HG03060 (cell line): Measurements from ENCODE around the gene ATXN10.

ENCODE experiments used
- ATAC-seq: cut with Tn5 transposase; IDR thresholded peaks from one replicate; pipeline ENCODE4 v1.9.1; 2021; ENCODE audit warnings: low read depth, moderate number of reproducible peaks; ENCODE audit not compliant: unreplicated experiment

Gene ATXN10

DNA sequence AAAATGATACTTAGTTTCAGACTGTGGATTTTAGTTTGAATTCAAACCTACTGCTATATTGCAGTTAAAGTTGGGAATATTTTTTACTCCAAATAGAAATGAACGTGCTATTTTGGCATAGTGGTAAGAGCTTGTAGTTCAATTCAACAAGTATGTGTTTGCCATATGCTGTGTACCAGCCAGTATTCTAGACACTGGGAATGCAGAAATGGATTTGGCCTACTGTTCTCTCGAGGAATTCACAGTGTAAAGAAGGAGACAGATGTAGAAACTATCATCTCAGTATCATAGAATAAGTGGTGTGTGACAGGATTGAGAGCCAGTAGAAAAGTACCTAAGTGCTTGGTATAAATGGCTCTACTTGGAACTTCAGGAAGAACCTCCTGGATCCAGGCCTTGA is 80.4 kb downstream of the ATXN10 start:
- ATAC-seq, result no peak

DNA sequence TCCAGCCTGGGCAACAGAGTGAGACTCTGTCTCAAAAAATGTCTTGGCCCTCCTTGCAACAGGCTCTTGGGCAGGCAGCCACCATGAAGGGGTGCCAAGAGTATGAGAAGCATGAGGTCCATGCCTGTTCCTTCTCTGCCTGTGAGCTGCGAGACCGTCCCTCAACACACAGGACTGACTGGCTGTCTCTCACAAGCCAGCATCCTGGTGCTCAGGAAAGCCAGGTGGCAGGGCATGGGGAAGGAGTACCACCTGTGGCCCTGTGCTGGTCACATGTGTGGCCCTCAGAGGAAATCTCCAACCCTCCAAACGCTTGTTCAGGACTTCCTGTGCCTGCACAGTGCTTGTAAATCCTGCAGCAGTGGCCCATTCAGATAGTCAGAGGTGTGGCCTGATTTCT is 83.2 kb downstream of the ATXN10 start:
- no peak for ATAC-seq

DNA sequence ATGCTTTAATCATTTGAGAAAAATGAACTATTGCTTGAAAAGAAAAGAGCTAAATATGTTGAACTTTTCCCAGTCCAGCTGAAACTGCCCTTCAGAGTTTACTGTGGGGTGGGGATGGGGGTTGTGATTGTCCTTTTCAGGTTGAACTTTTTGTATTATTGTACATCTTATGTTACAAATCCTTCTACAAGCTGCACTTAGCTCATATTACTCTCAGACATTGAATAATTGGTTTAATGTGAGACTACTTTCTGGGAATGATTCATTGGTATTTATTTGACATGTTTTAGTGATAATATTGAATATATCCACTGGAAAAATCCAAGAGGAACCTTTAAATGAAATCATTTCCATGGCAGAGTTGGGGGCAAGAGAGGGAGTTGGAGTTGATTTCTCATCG is 84.9 kb downstream of the ATXN10 start:
- no peak for ATAC-seq

DNA sequence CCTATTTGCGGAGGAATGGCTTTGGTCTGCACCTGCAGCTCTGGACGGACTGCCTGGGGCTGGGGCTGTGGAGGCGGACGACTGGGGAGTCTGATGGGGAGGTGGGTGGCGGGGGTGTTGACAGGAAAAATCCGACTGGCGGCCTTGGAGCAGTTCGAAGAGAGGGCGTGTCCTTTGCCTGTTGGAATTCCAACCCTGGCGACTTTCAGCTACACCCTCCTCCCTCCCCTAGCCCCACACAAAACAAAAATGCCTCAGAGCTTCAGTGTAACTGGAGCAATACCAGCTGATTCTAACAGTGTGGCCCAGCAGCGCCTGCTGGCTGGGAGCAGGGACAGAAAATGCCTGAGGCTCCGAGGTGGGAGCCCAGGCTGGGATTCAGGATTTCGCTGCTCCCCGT is 85.4 kb downstream of the ATXN10 start:
- no peak for ATAC-seq

DNA sequence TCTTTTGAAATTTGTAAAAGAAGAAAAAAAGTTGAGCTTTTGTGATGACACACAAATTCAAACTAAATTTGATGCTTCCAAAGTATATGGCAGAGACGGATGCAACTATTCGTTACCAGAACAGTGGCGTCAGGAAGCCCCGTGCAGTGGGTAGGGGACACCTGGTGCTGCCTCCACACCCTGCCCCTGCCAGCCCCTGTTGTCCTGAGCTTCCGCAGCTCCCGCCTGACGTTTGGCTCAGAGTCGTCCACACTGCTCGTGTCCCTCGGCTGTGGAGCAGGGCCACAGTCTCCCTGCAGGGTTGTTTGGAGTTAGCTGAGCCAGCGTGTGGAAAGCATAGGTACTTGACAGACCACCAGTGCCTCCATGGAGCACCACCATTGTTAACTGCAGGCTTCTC is 86.3 kb downstream of the ATXN10 start:
- ATAC-seq, result no peak

DNA sequence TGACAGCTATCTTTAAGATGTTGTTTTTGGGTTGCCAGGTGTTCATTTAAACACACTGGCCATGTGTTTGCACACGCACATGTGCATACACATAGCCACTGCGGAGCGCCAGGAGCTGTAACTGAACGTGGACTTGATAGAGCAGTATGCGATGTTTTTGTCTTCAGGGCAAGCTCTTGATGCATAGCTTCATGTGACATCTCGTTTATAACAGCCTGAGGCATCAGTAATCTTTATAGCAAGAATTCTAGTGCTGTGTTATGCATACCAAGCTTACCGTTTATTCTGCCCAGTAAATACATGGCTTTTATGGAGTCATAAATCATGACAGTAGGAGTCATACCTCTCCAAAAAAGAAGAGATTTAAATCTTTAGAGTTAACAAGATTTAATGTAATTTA is 87.0 kb downstream of the ATXN10 start:
- ATAC-seq, result no peak

DNA sequence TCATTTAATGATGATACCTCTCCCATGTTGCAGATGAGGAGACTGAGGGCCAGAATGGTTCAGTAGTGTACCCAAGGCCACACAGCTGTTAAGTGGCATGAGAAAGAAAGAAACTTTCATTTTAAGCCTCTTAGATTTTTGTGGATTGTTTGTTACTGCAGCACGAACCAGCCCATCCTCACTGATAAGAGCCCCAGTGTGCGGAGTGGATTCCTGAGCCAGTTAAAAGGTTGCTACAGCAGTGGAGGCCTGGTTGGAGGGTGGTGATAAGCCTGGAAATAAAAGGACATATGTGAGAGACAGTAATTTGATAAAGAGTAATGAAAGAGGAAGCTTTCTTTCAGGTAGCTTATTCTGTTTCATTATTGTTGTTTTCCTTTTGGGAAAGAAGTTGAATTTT is 89.0 kb downstream of the ATXN10 start:
- no peak for ATAC-seq

DNA sequence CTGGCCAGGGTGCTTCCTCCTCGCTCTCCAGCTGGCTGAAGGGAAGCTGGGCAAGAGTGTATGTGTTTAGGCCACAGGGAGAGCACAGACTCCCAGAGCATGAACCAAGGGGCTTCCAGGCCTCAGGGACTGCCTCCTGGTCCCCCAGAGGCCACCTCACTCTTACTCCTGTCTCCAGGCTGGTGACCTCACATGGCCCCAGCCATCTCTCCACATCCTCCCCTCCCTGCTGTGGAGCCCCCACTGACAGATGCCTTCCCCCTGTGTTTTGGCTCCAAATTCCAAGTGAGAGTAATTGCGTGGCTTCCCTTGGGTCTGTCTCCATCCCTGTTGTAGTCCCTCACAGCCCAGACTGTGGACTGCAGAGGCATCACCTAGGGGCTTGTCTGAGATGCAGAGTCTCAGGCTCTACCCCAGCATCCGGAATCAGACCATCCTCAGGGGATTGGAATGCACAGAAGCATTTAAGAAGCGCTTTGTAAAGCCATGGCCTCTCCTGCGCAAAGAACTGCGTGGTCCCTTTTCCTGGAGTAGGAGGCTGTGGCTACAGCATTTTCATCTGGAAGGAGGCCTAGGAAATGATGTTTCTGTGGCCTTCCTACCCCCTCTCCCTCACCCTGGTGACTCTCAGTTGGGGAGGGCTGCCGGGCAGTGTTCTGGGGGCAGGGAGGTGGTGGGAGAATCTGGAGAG is 91.1 kb downstream of the ATXN10 start:
- ATAC-seq, result no peak

DNA sequence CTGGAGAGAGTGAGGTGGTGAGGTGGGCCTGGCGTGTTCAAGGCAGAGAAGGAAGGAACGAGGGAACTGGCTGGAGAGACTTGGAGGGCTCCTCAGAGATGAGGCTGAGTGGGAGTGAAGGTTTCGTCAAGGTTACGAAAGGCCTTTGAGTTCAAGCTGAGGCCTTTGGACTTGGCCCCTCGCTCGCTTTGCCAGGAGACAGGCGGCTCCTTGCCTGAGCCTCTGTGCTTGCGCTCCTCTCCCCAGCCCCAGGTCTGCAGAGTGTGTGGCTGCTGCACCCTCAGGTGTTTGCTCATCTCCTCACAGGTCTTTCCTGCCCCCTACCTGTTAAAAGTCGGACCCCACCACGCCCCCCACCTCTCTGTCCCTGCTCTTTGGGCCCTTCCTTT is 91.6 kb downstream of the ATXN10 start:
- no peak for ATAC-seq

DNA sequence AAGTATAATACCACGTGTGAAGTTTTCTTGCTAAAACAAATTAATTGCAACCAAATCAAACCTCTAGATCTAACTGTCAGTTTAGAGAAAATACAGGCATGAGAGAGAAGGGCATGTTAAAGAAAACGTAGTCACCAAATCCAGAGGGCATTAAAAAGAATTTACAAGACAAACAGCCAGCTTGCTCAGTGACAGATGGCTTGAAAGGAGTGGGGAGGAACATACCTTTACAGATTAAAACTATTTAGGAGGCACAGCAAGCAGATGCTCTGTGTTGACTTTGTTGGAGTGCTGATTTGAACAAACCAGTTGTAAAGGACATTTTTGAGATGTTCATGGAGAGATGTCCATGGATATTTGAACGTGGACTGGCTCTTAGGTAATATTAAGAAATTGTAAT is 96.9 kb downstream of the ATXN10 start:
- ATAC-seq, result no peak

DNA sequence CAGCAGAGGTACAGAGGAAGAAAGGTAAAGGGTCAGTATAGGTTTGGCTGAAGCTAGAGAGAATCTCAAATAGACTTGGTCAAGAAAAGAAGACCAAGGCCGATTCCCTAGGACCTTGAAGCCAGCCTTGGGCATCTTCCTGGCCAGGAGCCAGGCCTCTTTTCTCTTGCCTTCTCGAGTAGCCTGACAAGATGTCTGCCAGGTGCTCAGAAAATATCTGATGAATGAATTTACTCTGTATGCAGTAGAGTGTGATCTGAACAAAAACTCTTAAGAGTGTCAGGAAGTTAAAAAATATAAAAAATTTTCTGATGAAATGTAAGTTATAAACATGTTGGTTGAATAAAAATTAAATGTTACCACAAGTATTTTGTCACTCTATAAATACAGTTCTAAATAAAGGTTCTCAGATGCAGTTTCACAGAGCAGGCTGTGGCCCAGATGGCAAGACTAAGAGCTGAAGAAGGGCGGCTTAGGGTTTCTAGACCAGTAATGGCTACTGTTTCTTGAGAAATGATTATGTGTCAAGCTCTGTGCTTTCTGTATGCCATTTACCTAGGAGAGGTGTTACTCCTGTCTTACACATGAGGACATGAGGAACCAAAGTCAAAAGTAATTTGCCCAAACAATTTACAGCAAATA is 98.1 kb downstream of the ATXN10 start:
- no peak for ATAC-seq

DNA sequence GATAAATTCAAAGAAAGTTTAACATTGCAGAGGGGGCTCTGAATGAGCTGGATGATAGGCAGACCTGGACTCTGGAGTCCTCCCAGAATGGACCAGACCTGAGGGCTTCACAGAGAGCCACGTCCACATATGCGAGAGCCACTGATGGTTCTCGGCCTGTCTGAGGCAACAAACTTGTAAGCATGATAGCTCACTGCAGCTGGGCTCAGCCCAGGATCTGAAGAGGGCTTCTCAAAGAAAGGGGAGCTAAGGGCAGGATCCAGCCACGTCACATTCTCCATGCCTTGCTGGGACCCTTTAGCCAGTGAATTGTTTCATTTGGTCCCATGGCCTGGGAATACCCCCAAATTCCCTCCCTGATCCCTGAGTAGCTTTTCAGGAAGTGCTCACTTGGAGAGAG is 98.9 kb downstream of the ATXN10 start:
- ATAC-seq, result no peak

DNA sequence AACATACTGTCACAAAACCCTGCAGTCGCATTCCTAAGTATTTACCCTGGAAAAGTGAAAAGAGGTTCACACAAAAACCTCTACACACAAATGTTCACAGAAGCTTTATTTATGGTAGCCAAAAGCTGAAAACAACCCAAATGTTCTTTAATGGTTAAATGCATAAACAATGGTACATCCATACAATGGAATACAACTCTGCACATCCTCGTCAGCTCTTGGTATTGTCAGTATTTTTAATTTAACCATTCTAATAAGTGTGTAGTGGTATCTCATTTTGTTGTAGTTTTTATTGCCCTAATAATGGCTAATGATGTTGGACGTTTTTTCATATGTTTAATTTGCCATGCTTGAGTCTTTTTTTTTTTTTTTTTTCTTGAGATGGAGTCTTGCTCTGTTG is 99.4 kb downstream of the ATXN10 start:
- no peak for ATAC-seq

DNA sequence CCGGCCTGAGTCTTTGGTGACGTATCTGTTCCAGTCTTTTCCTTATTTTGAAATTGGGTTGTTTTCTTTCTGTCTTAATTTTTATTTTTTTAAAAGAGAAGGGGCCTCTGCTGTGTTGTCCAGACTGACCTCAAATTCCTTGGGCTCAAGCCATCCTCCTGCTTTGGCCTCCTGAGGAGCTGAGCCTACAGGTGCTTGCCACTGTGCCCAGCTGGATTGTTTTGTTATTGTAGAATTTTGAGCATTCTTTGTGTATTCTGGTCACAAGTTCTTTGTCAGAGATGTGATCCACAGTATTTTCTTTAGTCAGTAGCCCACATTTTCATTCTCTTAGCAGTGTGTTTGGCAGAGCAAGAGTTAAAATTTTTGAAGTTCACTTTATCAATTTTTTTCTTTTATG is 100.1 kb downstream of the ATXN10 start:
- ATAC-seq, result no peak

DNA sequence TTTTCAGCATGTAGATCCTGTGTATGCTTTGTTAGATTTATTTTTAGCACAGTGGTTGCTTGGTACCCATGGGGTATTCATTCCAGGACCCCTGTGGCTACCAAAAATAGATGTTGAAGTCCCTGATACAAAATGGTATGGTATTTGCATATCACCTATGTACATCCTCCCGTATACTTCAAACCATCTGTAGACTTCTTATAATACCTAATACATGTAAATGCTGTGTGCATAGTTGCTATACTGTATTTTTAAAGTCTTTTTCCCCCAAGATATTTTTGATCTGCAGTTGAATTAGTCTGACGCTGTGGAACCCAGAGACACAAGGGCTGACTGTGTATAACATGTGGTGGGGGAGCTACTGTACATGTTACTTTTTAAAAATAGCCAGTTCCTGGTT is 101.1 kb downstream of the ATXN10 start:
- no peak for ATAC-seq

DNA sequence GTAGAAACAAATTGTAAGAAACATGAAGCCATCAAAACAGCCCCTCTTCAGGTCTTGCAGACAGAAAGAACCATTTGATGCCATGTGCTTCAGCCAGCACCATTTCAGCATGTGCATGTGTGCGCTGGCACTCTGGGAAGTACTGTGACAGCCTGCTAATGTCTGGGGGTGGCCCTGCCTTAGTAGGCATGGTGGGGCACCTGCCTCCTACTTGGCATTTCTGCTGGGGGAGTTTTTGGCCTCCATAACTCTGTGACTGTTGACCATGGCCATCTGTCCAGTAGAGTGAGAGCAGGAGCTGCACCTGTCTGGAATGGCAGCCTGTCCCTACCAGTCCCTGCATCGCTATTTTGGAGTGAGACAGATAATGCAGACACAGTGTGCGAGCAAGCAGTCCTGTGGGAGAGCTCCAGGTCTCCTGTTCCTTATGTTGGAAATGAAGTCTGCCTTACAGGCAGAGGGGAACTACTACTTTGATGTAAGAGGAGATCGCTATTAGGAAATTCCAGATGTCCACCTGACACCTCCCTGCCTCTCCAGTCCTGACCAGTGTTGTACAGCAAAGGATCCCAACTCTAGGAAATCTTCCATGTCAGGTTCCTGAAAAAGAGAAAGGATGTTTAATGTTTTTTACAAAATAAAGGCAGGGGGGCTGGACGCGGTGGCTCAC is 102.5 kb downstream of the ATXN10 start:
- no peak for ATAC-seq

DNA sequence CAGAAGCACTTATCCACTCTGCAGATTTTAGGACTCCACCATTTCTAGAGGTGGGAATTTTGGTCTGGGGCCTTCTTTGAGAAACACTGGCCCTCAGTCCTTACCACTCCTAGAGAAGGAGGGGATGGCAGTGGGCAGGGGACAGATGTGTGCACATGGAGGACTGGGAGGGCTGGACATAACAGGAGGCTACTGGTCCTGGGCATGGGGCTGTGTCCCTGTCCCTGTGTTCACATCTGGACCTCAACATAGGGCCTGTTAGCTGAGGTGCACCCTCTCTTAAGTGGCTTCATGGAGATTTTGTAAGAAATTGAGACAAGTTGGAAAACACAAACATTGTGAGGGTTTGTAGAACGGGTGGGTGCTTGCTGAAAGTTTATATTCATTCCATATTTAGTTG is 103.4 kb downstream of the ATXN10 start:
- ATAC-seq, result peak; percentile 4

DNA sequence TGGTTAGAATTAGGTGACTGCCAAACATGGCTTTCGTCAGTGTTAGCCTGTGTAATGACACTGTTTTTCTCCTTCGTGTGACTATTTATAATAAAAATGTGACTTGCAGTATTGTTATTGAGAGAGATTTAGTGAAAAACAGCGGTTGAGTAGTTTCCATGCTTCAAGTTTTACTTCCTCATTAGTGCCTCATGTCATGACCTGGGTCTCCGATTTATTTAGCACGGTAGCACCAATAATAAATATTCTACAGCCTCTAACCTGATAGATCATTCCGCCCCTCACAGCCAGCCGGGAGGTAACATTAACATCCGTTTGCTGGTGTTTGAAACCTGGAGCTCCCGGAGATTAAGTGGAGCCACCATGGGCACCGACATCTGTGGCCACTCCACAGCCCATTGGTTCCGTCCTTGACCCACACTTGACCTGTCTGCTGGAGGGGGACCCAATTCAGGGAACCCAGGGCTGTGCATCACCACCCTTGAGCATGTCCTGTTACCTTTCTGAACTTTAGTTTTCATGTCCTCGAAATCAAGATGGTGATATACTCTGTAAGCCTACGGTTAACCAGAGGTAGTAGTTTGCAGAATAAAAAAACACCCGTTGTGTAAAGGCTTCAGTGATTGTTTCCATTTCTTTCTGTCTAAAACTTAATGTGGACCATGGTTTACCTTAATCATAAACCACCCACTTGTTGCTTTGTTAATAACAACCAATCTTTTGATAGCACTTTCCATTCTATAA is 104.1 kb downstream of the ATXN10 start:
- ATAC-seq, result peak; percentile 83

DNA sequence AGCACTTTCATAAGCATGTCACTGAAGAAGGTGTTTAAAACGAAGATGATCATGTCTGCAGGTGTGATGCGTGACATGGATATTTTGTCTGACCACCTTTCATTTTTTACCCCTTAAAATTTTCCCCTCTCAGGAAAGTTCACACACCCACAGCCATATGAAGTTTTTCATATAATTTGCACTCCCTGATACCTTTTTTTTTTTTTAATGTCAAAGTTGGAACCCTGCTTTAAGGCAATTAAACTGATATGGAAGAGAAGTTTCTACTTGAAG is 104.6 kb downstream of the ATXN10 start:
- no peak for ATAC-seq

DNA sequence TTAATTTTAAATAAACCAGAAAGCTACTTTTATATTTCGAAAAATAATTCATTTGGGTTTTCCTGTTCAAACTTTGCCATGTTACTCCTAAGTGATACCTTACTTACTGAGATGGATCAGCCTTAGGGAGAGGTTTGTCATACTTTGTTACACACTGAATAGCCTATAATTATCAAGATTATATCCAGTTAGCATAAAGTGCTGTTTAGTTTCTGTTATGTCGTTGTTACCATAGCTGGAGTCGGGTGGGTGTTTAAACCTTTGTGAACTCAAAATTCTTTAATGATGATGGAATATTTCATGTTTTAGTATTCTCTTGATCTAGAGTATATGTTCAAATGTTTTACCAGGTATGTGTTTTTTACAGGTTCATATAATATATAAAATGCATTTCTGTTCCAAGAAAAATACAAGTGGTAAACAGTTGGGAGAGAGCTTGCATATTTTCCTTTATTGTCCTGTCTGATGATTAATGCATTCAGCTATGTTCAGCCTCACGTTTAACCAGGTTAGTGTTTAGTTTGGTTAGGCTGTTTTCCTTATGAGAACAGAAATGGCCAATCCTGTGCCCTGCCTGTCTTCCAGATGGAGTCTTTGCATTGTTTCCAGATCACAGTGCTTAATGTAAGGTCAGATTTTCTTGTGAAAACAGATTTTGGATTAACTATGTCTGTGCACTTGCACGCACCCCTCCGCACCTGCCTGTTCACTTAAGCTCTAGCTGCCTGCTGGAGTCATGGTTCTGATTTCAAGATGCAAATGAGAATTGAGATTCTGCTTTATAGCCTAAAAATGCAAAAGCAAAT is 105.6 kb downstream of the ATXN10 start:
- no peak for ATAC-seq

DNA sequence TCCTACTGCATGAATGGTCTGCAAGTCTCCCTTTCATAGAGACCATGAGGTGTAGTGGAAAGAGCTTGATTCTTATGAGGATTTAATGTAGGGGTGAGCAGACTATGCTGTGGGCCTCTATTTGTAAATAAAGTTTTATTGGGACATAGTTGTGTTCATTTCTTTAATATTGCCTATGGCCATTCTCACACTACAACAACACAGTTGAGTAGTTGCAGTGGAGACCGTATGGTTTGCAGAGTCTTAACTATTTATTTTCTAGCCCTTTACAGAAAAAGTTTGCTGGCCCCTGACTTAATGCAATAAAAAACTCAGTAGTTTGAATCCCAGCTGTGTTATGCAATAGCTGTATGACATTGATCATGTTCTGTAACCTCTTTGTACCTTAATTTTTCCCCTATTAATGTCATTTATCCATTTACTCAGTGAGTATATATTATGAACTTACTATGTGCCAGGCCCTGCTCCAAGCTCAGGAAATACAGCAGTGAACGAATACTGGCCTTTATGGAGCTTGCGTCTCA is 106.3 kb downstream of the ATXN10 start:
- ATAC-seq, result no peak
